NCI-H1930 (cell line): ENCODE data around the gene CCDC187.
"Not testable (repeated sequence)": the region's sequence is repeated elsewhere in the genome, so short reads cannot be mapped to it uniquely, and the experiment has no call there.

Experiments
- DNase-seq, 2 experiments: peaks; one replicate each; lab custom pipeline; 2025; lab: John Stamatoyannopoulos, UW

The CCDC187 gene

DNA sequence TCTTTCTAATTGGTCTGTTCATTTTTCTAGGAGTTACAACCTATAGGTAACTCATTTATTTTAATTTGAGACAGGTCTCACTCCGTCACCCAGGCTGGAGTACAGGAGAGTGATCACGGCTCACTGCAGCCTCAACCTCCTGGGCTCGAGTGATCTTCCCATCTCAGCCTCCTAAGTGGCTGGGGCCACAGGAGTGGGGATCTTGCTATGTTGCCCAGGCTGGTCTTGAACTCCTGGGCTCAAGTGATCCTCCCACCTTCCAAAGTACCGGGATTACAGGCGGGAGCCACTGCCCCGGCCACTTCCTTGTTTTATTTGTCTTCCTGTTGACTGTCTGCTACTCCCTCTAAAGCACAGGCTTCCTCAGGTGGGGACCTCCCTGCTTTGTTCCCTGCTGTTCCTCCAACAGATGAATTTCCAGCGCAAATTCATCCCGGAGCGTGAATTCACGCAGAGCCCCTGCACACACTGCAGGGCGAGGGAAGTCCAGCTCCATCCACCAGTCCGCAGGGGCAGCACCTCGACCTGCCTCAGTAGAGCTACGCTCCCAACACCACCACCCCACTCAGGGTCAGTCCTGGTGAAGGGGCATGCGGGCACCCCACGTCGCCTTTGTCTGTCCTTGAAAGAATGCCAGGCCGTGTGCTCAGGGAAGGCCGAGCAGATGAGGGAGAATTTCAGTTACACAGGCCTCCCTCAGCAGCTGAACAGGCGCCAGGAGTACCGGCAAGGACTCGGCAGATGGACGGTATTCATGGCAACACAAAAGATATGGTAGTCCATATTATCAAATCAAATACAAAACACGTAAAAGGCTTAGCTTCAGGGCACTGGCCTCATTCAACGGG is 64.5 kb downstream of the CCDC187 start:
- no peak for DNase-seq

DNA sequence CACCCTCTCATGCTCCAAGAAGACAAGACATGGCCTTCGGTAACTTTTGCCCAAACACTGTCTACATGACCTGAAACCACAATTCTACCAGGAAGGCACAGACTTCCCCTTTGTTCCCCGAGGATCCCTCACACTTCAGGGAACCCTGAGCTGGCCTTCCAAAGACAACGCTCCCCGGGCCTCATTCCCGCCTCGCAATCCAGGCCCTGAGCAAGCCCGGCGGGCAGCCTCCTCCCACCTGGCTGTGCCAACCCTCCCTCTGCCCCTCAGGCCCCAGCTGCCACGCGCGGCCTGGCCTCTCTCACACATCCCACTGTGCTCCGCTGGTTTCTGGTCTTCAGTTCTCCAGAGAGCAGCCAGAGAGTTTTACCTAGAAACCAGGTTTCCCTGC is 65.6 kb downstream of the CCDC187 start:
- no peak for DNase-seq

- no peak for DNase-seq
These were observed 66.2 kb downstream of the CCDC187 start for GRCh38 chr9:136237486-136238341.

- DNase-seq = not testable (repeated sequence)
These were observed 67.2 kb downstream of the CCDC187 start for GRCh38 chr9:136236471-136237410.

DNA sequence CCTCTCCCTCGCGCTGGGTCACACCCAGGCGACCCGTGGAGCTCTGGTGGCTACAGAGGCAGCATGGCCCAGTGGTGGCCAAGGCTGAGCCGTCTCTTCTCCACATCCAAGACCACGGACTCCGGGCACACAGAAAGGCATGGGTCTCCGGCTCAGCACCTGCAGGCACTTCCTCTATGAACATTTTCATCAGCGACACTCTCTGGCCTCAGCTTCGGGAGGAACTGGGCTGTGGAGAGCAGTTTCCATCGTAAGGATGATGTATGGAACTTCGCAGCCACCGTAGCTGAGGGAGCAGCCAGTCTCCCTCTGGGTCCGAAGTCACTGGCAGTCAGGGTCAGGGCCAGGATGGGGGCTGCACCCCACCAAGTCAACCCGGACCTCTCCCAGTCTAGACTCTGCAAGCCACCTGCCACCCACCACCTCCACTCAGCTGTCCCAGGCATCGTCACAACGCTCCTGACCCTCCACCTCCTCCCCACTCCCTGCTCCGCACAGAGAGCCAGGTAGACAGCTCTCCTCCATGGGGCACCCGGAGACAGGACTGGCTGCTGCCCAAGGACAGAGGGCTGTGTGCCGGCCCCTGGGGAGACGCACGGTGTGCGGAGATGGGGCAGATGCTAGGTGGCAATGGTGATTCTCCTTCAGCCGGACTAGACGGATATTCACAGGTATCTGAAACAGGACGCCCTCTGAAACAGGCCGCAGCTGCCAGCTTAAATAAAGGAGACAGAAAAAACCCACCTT is 68.0 kb downstream of the CCDC187 start:
- no peak for DNase-seq

GRCh38 chr9:136235171-136235570 is 68.7 kb downstream of the CCDC187 start:
- no peak for DNase-seq

DNA sequence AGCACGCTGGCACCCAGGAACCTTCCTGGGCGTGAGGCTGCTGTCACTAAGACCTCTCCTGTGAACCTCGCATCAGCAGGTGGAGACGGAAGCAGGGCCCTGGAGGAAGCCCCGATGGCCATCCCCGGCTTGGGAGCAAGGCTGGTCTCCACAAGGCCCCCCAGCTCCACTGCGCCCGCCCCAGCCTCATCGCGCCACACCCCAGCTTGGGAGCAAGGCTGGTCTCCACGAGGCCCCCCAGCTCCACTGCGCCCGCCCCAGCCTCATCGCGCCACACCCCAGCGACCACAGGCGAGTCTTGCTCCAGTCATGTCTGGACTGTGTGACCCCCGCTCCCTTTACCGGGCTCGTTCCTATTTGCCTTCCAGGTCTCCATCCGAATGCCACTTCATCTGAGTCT is 69.3 kb downstream of the CCDC187 start:
- no peak for DNase-seq

DNA sequence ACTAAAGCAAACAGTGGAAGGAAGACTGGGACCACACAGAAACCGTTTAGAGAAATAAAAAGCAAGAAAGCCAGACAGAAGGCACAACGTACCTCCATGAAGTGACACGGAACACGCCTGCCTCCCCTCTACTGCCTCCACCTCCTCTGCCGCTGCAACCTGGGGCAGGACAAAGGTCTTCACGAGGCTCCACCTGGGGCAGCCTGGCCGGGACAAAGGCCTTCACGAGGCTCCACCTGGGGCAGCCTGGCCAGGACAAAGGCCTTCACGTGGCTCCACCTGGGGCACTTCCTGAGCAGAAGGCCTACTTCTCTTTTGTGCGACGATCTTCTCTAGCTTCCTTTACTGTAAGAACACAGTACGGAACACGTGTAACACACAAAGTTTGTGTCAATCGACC is 70.0 kb downstream of the CCDC187 start:
- no peak for DNase-seq

DNA sequence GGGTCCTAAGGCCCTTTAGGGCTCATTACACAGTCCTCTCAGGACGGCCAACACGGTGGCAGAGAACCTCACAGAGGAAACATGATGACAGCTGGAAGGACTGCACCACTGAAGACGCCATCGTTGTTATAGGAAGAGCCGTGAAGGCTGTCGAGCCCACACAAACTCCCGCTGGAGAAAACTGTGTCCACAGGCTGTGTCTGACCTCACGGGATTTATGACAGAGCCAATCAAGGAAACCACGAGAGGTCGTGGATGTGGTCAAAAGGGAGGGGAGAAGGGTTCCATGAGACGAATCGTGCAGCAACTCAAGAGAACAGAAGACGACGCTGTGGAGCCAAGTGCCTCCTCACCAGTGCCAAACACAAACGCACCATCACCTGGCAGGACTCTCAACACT is 70.5 kb downstream of the CCDC187 start:
- DNase-seq = no peak

- no peak for DNase-seq
These were observed 70.9 kb downstream of the CCDC187 start for GRCh38 chr9:136232969-136233368.

GRCh38 chr9:136231478-136232297 is 72.2 kb downstream of the CCDC187 start:
- no peak for DNase-seq

DNA sequence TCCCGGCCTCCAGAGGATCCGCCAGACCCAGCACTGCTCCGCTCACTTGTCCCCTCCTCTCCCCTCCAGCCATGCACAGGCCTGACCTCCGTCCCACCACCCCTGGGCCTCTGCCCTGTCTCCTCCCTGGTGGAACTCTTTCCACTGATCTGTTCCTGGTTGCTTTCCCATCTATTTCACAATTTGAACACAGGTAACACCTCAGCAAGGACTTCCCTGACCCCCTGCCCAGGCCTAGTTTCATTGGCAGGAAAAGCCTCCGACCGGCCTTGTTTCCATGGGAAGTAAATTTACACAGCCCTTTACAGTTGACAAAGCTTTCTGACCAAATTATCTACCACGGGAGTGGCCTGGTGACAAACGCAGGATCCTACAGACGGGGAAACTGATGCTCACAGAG is 73.1 kb downstream of the CCDC187 start:
- DNase-seq = no peak

GRCh38 chr9:136230365-136230764 is 73.5 kb downstream of the CCDC187 start:
- DNase-seq = no peak

DNA sequence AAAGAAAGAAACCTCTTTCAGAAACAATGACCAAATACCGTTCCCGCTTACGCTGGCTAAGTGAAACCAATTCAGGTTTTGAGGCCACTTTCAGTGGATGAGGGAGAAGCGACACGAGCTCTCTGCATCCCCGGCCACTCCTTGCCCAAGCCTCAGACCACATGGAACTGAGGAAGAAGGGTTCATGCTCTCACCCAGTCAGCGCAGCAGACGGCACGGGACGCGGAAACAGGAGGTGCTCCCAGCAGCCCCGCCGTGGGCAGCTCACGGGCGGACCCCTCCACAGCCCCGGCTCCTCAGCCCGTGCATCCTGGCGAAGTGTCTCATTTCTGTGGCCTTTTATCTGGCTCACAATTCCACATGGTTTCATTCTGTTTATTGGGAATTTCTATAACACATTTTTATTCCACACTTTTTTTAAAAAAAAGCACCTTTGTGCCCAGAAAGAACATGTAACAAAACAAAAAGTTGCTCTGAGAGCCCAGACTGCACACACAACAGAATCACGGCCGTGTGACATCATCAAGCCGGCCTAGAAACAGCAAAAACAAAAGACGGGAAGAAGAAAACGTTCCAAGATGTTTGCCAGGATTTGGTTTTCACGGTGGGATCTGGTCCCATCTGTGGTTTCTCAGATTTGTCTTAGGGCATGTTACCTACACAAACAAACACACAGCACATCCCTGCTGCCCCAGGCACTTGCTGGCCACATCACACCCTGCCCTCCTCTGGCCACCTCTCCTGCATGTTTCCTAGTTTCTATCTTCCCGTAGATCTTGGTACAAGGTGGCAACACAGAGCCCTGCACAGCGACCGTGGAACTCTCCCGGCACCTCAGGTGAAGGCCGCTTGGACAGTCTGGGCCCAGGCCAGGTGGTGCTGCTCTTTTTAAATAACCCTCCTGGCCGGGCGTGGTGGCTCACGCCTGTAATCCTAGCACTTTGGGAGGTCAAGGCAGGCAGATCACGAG is 74.5 kb downstream of the CCDC187 start:
- DNase-seq = no peak

- DNase-seq = no peak
These were observed 75.6 kb downstream of the CCDC187 start for GRCh38 chr9:136228107-136228875.

- no peak for DNase-seq
These were observed 77.0 kb downstream of the CCDC187 start for GRCh38 chr9:136226680-136227407.
